ENCODE measurements around the gene EIF4E3.

Gene EIF4E3

DNA sequence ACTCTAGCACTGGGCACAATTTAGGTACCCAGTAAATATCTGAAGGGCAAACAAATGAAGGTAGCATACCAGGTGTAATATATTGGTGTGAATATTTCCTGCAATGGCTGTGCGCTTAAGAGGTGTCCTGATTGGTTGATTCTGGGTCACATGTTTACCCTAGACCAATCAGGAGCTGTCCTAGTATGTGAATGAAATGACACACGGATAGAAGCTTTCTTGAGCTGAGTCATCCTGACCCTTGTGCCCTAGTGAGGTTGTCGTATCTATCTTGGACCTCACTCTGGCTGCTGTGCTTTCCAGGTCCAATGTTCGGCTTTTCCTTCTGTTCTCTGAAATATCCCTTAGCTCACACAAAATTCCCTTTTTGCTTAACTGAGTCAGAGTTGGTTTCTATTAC lies 83.5 kb downstream of the EIF4E3 start:
- no peak overlapping the region for H3K9ac ChIP-seq (ENCODE audit: low read depth, low read length)
- H3K27me3 ChIP-seq (ENCODE audit: control insufficient read depth, insufficient read depth, low read length) = no peaks in the 10 kb centered on the region
- no peak overlapping the region for H3K4me2 ChIP-seq (ENCODE audit: low read length)
- no peaks in the 10 kb centered on the region for H3K4me1 ChIP-seq (ENCODE audit: control insufficient read depth, insufficient read depth, low read length)
- H3K4me3 ChIP-seq (ENCODE audit: low read length) = no peak overlapping the region
- H3K9me3 ChIP-seq (replicated peaks; ENCODE audit: low read length) = no peaks in the 10 kb centered on the region
- H3K36me3 ChIP-seq (ENCODE audit: insufficient read depth, low read length) = no peaks in the 10 kb centered on the region

GRCh38 chr3:71640331-71640983 lies 84.7 kb downstream of the EIF4E3 start:
- Histone ChIP-seq H3K9me3 (replicated peaks; ENCODE audit: low read length) (no peaks in the 10 kb centered on the region), H3K36me3 (ENCODE audit: insufficient read depth, low read length) (no peaks in the 10 kb centered on the region), H3K9ac (ENCODE audit: low read depth, low read length) (no peak overlapping the region)

GRCh38 chr3:71636482-71636881 lies 88.7 kb downstream of the EIF4E3 start:
- Histone ChIP-seq H3K9ac (ENCODE audit: low read depth, low read length) (no peak overlapping the region), H3K36me3 (ENCODE audit: insufficient read depth, low read length) (no peaks in the 10 kb centered on the region), H3K4me2 (ENCODE audit: low read length) (no peak overlapping the region)

More at GRCh38 chr3:71640331-71640983, 84.7 kb downstream of the EIF4E3 start:
- Histone ChIP-seq H3K4me1 (ENCODE audit: control insufficient read depth, insufficient read depth, low read length) (no peaks in the 10 kb centered on the region), H3K4me3 (ENCODE audit: low read length) (no peak overlapping the region), H3K27me3 (ENCODE audit: control insufficient read depth, insufficient read depth, low read length) (peaks cover 3% of the 10 kb centered on the region), H3K4me2 (ENCODE audit: low read length) (no peak overlapping the region)

DNA sequence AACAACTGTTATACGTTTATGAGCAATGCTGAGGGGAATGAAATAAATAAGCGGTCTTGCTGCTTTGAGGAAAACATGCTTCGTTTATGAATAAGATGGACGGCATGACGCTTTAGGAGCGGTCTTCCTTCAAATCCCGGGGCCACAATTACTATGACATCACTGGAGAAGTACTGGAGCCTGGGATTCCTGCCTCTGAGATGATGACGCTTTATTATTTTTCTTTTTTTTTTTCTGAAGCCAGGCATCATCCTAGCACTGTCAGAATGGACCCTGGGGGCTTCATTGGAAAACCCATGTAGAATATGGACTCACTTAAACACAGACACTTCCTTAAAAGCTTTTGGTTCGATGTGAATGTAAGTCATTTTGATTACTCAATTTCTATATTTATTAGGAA lies 89.2 kb downstream of the EIF4E3 start:
- Histone ChIP-seq H3K36me3 (ENCODE audit: insufficient read depth, low read length) (no peaks in the 10 kb centered on the region), H3K4me3 (ENCODE audit: low read length) (no peak overlapping the region), H3K9ac (ENCODE audit: low read depth, low read length) (no peak overlapping the region), H3K4me1 (ENCODE audit: control insufficient read depth, insufficient read depth, low read length) (no peaks in the 10 kb centered on the region), H3K4me2 (ENCODE audit: low read length) (no peak overlapping the region), H3K27me3 (ENCODE audit: control insufficient read depth, insufficient read depth, low read length) (peaks cover 3% of the 10 kb centered on the region), H3K9me3 (replicated peaks; ENCODE audit: low read length) (no peaks in the 10 kb centered on the region)

More at GRCh38 chr3:71636482-71636881, 88.7 kb downstream of the EIF4E3 start:
- H3K9me3 ChIP-seq (replicated peaks; ENCODE audit: low read length) = no peaks in the 10 kb centered on the region
- H3K4me1 ChIP-seq (ENCODE audit: control insufficient read depth, insufficient read depth, low read length) = no peaks in the 10 kb centered on the region
- H3K27me3 ChIP-seq (ENCODE audit: control insufficient read depth, insufficient read depth, low read length) = peaks cover 3% of the 10 kb centered on the region
- H3K4me3 ChIP-seq (ENCODE audit: low read length) = no peak overlapping the region

DNA sequence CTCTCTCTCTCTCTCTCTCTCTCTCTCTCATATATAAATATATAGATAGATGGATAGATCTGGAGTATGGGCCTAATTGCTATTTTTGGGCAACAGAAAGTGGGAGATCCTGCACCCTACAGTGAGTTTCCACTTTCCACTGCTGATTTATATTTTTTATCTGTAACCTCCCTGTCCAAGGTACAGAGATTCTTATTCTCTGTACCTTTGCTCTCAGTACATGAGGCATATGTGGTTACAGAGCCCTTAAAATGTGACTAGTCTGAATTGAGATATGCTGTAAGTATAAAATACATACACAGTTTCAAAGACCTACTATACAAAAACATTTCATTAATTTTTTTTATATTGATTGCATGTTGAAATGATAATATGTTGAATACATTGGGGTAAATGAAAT lies 90.5 kb downstream of the EIF4E3 start:
- Histone ChIP-seq H3K9me3 (replicated peaks; ENCODE audit: low read length) (no peaks in the 10 kb centered on the region), H3K36me3 (ENCODE audit: insufficient read depth, low read length) (no peaks in the 10 kb centered on the region), H3K9ac (ENCODE audit: low read depth, low read length) (no peak overlapping the region), H3K4me1 (ENCODE audit: control insufficient read depth, insufficient read depth, low read length) (no peaks in the 10 kb centered on the region), H3K4me2 (ENCODE audit: low read length) (no peak overlapping the region), H3K27me3 (ENCODE audit: control insufficient read depth, insufficient read depth, low read length) (peaks cover 3% of the 10 kb centered on the region), H3K4me3 (ENCODE audit: low read length) (no peak overlapping the region)

DNA sequence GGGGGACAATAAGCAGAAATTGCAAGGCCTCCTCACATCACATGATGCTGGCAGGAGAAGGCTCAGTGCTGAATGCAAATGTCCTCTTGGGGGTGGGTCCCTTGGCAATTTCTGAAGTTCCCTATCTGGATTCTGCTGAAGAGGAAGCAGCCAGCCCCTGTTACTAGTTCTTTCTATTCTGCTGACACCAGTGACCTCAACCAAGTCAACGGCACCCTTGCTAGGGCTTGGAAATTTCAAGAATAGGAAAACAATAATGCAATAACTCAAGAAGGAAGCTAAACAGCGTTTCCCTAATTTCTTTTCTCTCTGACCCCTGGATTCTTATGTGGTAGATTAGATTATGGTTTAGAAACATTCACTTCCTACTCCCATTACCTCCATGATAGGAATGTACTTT lies 95.5 kb downstream of the EIF4E3 start:
- no peaks in the 10 kb centered on the region for H3K4me1 ChIP-seq (ENCODE audit: control insufficient read depth, insufficient read depth, low read length)
- no peak overlapping the region for H3K9ac ChIP-seq (ENCODE audit: low read depth, low read length)
- no peak overlapping the region for H3K4me2 ChIP-seq (ENCODE audit: low read length)
- H3K27me3 ChIP-seq (ENCODE audit: control insufficient read depth, insufficient read depth, low read length) = no peaks in the 10 kb centered on the region
- no peaks in the 10 kb centered on the region for H3K9me3 ChIP-seq (replicated peaks; ENCODE audit: low read length)
- H3K4me3 ChIP-seq (ENCODE audit: low read length) = no peak overlapping the region
- H3K36me3 ChIP-seq (ENCODE audit: insufficient read depth, low read length) = no peaks in the 10 kb centered on the region

GRCh38 chr3:71629289-71629688 lies 95.9 kb downstream of the EIF4E3 start:
- no peak overlapping the region for H3K9ac ChIP-seq (ENCODE audit: low read depth, low read length)
- H3K4me3 ChIP-seq (ENCODE audit: low read length) = no peak overlapping the region
- no peak overlapping the region for H3K4me2 ChIP-seq (ENCODE audit: low read length)
- H3K4me1 ChIP-seq (ENCODE audit: control insufficient read depth, insufficient read depth, low read length) = no peaks in the 10 kb centered on the region
- no peaks in the 10 kb centered on the region for H3K36me3 ChIP-seq (ENCODE audit: insufficient read depth, low read length)
- no peaks in the 10 kb centered on the region for H3K27me3 ChIP-seq (ENCODE audit: control insufficient read depth, insufficient read depth, low read length)
- H3K9me3 ChIP-seq (replicated peaks; ENCODE audit: low read length) = no peaks in the 10 kb centered on the region

DNA sequence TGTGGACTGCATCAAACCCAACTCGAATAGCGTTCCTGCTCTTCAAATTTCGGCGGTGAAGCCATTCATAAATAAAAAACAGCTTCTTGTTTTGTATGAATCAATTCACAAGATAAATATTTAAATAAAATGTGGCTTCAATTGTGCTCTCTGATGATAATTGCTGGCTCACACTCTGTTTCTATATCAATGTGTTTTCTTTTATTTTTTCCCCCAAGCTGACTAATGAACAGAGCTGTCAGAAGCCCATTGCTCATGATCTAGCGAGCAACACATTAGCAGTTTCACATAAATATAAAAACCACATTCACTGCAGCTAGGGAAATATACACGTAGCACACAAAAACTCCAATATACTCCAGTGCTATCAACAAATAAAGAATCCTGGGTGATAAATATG lies 96.7 kb downstream of the EIF4E3 start:
- Histone ChIP-seq H3K36me3 (ENCODE audit: insufficient read depth, low read length) (no peaks in the 10 kb centered on the region), H3K4me1 (ENCODE audit: control insufficient read depth, insufficient read depth, low read length) (no peaks in the 10 kb centered on the region), H3K27me3 (ENCODE audit: control insufficient read depth, insufficient read depth, low read length) (peaks cover 1% of the 10 kb centered on the region), H3K4me3 (ENCODE audit: low read length) (no peak overlapping the region), H3K4me2 (ENCODE audit: low read length) (no peak overlapping the region), H3K9ac (ENCODE audit: low read depth, low read length) (no peak overlapping the region), H3K9me3 (replicated peaks; ENCODE audit: low read length) (no peaks in the 10 kb centered on the region)

DNA sequence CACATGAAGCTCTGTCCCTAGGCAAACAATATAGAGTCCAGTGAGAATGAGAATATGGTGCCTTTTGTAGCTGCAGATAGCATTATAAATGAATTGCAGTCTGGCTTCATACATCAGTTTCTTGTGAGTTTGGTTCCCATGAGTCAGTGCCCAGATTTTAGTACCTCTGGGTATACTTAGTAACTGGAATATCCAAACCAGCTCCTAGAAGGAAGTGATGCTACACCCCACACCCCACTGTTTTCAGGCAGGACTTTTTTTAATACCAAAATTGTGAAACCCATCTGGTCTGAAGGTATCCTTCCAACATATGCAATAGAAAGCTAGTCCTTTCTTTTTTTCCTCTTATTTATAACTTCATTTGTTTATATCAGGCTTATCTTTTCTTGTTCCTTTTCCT lies 99.5 kb downstream of the EIF4E3 start:
- no peak overlapping the region for H3K4me2 ChIP-seq (ENCODE audit: low read length)

More for the DNA sequence above, 99.5 kb downstream of the EIF4E3 start:
- H3K27me3 ChIP-seq (ENCODE audit: control insufficient read depth, insufficient read depth, low read length) = peaks cover 21% of the 10 kb centered on the region
- no peaks in the 10 kb centered on the region for H3K4me1 ChIP-seq (ENCODE audit: control insufficient read depth, insufficient read depth, low read length)
- no peaks in the 10 kb centered on the region for H3K9me3 ChIP-seq (replicated peaks; ENCODE audit: low read length)
- H3K9ac ChIP-seq (ENCODE audit: low read depth, low read length) = no peak overlapping the region
- H3K36me3 ChIP-seq (ENCODE audit: insufficient read depth, low read length) = no peaks in the 10 kb centered on the region
- no peak overlapping the region for H3K4me3 ChIP-seq (ENCODE audit: low read length)

All from skeletal muscle satellite cell (primary cell).